ENCODE data around the gene CFAP46. TPM values are rescaled to one million over a fixed set of nuclear protein-coding genes. Genes with fewer than 3 reads are reported as not detected.
A peak's percentile ranks its signal among the peaks of the same experiment; 100 is the strongest.

Gene CFAP46
- total RNA-seq, 1 donor = under 0.01 TPM

DNA sequence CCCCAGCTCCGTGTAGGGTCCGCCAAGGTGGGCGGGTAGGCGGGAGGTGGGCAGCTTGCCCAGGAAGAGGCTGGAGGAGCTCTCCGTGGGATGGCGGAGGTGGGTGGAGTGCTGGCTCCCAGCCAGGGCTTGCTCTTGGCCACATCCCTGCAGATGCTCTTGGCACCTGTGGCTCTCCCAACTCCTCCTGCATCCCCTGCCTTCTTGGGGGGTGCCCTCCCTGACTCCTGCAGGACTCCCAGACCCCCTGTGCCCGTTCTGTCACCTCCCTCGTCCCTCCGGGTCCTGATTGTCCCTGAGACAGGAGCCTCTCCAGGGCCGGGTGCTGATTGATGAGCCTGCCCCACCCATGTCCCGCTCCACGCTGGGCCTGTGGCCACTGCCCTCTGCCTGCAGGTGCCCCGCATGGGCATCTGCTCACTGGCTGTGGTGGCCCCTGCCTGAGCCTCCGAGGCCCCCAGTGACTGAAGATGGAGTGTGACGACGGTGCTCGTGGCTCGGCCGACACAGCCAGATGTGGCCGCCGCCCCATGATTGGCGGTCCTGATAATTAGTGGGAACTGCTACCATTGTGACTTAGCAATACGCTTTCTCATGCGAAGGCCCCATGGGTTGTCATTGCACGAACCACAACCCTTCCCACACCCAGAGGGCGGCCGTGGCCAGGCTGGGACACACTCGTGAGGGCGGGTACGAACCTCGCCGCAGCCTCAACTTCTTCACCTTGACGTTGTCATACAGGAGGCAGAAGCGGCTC is 23.6 kb downstream of the CFAP46 start:
- DNase-seq (ENCODE audit: low read depth in 2 of 3, low spot score in 2 of 3) = no peak

DNA sequence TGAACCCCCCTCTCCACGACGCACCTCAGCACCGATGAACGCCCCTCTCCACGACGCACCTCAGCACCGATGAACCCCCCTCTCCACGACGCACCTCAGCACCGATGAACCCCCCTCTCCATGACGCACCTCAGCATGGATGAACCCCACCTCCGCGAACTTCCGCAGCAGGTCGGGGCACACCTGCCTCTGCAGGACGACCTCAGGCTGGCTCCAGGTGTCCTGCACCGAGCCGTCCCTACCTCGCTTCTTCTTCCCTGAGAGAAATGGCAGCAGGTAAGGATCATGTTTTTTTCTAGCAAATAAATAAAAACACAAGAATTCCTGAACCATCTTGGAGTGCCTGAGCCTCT is 24.1 kb downstream of the CFAP46 start:
- DNase-seq (ENCODE audit: low read depth in 2 of 3, low spot score in 2 of 3) = no peak

DNA sequence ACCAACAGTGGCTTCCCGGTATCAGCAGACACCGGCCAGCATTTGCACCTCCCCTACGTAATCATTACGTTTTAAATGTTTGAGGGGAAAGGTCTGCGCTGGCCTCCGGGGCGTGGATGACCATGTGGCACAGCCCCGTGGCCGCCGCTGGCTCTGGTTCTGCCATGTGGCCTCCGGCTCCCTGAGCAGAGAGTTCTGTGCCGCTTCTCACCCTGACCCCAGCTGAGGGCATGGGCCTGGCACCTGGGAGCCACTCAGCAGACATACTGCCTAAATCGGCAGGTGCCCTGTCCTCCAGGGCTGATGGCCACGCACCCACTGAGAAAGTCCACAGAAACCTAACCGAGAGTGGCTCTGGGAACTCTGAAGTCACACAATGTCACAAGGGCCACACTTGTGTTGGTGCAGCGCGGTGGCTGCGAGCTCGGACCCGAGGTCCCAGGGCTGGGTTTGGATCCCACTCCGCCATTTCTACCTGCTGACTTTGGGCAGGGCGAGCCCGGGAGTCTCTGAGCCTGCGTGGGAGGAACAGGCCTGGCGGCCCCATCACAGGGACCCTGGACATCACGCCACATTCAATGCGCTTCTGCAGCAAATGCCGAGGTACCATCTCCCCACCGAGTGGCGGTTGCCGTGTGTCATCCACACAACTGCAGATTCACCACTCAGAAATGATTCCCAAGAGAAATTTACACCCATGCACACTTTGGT is 25.3 kb downstream of the CFAP46 start:
- DNase-seq (ENCODE audit: low read depth in 2 of 3, low spot score in 2 of 3) = no peak

DNA sequence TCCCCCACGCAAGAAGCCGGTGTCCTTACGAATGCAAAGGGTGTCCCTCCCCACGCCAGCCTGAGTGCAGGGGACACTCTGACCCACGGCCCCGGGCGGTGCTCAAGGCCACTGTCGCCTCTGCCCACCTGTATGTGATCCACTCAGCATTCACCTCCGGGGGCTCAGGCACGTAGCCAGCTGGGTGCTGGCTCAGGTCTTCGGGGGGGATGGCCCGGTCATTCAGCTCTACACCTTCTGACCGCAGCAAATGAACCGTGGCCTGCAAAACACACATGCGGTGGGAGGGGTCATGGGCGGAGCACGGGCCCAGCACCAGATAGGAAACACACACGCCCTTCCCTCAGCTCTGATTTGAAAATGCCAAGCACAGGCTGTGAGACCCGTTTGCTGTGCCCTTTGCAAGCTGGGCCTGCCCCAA is 25.9 kb downstream of the CFAP46 start:
- DNase-seq (ENCODE audit: low read depth in 2 of 3, low spot score in 2 of 3) = no peak

DNA sequence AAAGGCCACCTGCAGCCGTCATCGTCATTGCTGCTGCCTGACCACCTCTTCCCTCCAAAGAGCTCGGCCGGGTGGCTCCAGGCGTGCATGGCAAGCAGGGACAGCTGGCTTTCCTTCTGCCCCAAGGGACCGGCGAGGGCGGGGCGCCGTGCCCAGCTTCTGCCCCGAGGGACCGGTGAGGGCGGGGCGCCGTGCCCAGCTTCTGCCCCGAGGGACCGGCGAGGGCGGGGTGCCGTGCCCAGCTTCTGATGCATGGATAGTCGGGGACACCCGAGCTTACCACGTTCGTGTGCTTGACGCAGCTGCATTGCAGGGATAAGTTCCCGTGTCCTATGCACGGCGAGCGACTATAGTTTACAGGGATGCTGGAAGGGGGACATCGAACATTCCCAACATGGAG is 27.0 kb downstream of the CFAP46 start:
- no peak for DNase-seq (ENCODE audit: low read depth in 2 of 3, low spot score in 2 of 3)

DNA sequence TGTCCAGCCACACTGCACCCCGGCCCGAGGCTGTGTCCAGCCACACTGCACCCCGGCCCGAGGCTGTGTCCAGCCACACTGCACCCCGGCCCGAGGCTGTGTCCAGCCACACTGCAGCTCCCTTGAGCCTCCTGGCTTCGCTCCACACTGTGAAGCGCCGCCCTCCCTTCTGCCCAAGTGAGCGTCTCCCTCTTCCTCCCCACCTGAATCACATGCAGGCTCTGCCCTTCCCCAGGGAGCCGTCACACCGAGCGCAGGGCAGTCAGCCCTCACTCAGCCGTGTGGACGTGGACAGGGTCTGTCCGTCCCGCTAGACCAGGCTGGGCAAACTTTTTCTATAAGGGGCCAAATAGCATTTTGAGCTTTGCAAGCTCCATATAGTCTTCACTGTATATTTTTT is 27.6 kb downstream of the CFAP46 start:
- no peak for DNase-seq (ENCODE audit: low read depth in 2 of 3, low spot score in 2 of 3)

DNA sequence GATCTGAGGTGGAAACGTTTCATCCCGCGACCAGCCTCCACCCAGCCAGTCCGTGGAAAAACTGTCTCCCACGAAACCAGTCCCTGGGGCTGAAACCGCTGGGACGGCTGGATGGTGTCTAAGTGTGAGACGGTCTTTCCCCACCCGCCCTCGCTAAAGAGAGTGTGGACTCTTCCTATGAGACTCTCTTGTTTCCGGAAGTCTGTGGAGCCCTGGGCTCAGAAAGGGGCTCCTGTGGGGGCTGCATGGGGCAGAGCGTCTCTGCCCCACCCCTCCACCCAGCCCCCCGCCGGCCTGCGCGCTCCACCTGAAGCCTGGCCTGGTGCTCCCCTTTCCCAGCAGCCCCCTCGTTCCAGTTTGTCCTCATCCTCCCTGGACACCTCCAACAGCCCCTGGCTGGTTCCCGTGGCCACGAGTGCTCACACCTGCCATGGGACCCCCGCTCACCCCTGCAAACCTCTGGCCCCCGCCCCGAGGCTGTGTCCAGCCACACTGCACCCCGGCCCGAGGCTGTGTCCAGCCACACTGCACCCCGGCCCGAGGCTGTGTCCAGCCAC is 28.7 kb downstream of the CFAP46 start:
- DNase-seq (ENCODE audit: low read depth in 2 of 3, low spot score in 2 of 3) = no peak

DNA sequence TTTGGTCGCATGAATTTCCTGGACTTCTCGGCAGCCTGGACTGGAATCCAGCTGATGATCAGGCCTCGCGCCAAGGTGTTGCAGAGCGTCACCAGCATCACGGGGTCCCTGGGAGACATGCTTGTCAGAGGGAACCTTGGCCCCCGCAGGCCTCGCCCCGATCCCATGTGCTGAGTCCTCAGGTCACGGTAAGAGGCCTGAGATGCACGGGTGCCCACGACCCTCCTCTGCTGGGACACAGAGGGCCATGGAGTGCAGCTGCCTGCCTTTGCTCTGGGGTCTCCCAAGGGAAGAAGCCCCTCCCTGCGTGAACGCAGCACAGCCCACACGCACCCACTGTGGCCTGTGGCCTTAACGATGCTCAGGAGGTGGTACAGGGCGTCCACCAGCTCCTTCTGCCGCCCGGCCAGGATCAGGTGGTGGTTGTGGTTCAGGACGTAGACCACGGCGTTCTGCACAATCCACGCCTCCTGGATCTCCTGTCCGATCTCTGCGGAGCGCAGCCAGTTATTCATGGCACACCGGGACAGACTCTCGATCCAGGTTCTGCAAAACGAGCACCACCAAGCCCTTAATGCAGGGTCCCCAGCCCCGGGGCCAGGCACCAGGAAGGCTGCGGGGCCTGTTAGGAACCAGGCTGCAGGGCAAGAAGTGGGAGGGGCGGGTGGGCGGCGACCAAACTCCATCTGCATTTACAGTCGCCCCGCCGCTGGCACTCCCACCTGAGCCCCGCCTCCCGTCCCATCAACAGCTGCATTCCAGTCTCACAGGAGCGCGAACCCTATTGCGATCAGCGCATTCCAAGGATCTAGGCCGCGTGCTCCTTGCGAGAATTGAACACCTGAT is 29.4 kb downstream of the CFAP46 start:
- no peak for DNase-seq (ENCODE audit: low read depth in 2 of 3, low spot score in 2 of 3)

DNA sequence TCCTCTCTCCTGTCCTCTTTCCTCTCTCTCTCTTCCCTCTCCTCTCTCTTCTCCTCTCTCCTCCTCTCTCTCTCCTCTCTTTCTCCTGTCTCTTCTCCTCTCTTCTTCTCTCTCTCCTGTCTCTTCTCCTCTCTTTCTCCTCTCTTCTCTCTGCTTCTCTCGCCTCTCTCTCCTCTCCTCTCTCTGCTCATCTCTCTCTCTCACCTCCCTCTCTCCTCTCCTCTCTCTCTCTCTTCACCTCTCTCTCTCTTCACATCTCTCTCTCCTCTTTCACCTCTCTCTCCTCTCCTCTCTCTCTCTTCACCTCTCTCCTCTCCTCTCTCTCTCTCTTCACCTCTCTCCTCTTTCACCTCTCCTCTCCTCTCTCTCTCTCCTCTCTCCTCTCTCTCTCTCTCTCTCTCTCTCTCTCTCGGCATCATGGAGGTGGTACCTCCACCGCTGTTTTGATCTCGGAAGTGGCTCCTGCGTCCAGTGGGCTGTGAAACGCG is 30.1 kb downstream of the CFAP46 start:
- DNase-seq (ENCODE audit: low read depth in 2 of 3, low spot score in 2 of 3) = no peak

DNA sequence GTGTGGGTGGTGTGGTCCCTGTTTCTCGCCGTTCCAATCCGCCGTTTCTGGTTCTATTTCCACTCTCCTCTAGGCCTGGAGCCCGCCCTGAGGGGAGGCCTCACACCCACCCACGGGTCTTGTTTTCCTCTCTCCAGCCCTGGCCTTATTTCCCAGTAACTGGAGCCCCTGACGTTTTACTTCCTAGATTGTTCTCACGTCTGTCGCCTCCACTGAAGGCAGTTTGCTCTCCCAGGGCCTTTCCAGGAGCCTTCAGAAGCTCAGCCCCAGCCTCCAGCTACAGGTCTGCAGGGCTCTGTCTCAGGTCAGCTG is 30.6 kb downstream of the CFAP46 start:
- DNase-seq (ENCODE audit: low read depth in 2 of 3, low spot score in 2 of 3) = no peak

DNA sequence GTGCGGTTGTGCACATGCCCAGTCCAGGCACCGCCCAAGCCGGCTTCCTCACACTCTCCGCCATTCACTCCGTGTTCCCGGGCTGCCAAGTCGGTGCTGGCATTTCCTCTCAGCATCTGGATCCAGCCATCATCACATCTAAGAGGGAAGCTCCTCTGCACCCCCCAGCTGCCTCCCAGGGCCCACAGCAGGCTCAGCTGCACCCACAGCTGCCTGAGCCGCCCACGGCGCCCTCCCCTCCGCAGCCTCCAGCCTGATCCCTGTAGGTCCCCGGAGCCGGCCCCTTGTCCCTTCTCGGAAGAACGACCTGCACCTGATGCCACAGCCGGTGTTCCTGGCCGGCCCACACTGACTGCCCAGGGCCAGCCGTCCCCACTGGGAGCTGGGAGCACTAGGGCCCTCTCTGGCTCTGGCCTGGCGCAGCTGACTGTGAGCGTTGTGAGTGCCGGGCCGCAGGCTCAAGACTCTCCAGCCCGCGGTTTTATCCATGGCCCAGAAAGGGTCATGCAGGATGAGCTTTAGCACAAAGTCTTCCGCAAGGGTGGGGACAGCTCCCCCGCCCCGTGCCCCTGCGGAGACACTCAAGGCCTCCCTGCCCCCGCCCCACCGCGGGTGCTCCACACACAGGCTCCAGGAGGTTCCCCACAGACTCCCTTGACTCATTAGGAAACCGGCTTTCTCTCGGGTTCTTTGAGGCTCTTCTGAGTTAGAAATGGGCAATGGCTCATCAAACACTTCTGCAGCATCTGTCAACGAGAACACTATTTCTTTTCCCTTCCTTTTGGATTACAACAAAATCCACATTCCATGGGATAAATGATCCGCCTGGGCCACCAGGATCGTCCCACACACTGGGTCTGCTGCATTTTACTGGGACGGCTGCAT is 31.2 kb downstream of the CFAP46 start:
- no peak for DNase-seq (ENCODE audit: low read depth in 2 of 3, low spot score in 2 of 3)

DNA sequence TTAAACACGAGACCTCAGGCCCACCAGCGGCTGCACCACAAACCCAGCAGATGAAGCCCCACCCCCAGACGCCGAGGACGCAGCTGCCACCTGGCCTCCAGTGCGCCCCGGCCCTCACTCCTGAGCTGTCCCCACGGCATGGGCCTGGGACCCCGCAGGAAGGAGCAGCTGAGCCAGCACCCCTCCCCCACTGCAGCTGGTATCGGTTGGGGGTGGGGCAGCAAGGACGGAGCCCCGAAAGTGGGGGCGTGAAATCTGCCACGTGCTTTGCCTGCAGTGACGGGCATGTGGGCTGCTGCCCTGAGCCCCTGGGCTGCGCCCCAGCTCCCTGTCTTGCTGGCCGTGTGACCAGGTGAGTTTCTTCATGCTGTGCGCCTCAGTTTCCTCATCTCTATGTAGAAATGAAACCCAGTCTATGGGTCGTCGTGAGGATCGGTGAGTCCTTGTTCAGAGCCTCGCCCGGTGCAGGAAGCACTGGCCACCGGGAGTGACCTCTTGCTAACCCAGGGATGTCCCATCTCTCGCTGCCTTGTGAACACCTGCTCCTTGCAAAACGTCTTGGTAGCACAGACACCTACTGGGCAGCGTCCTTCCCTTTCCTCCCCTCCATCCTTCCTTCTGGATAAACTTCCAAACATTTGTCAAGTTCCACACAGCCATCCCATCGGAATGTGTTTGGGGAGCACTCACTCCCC is 32.0 kb downstream of the CFAP46 start:
- no peak for DNase-seq (ENCODE audit: low read depth in 2 of 3, low spot score in 2 of 3)

DNA sequence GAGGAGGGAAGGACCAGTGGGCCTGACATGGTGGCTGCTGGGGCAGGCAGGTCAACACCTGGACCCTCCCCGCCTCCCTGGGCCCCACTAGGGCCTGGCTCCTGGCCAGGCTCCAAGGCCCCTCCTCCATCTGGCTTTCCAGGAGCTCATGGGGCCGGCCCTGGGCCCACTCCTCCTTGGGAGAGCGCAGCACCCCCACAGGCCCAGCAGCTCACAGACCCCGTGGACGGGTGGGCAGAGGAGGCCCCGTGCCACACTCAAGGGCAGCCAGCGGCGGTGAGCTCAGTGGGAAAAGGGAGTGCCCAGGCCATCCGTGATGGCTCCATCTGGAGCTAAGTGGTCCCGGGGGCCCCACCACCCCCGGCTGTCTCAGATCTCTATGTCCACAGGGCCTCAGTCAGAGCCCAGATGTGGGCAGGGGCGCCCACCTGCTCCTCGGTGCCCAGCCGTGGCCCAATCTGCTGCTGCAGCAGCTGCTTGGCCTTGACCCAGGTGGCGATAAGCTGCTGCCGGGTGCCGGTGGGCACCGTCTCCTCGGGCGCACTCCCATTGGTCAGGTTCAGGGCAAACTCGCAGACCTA is 32.8 kb downstream of the CFAP46 start:
- no peak for DNase-seq (ENCODE audit: low read depth in 2 of 3, low spot score in 2 of 3)

DNA sequence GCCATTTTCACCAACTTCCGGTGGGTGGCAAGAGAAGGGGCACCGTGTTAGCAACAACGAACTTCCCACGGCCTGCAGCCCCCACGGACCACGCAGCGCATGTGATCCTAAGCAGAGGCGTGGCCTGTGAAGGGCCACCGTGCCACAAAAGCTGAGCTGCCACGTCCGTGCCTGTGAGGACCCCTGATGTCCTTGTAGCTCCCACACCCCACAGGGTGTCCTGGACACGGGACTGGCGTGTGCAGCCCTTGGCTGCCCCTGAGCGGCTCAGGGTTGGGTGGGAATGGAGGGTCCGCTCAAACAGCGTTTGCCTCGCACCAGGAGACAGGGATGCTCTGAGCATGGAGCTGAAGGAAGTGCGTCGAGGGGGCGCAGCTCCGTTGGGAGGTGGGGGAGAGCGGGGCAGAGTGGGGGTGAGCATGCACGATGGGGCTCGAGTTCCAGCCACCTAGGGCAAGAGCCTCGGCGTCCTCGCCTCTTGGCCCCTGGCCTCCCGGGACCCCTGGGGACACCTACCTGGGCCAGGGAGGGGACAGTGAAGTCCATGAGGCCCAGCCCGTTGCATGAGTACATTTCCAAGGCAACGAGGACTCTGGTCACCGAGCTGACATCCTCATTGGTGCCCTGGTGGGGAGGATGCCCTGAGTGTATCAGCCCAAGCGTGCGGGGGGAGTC is 33.6 kb downstream of the CFAP46 start:
- DNase-seq (ENCODE audit: low read depth in 2 of 3, low spot score in 2 of 3) = no peak

DNA sequence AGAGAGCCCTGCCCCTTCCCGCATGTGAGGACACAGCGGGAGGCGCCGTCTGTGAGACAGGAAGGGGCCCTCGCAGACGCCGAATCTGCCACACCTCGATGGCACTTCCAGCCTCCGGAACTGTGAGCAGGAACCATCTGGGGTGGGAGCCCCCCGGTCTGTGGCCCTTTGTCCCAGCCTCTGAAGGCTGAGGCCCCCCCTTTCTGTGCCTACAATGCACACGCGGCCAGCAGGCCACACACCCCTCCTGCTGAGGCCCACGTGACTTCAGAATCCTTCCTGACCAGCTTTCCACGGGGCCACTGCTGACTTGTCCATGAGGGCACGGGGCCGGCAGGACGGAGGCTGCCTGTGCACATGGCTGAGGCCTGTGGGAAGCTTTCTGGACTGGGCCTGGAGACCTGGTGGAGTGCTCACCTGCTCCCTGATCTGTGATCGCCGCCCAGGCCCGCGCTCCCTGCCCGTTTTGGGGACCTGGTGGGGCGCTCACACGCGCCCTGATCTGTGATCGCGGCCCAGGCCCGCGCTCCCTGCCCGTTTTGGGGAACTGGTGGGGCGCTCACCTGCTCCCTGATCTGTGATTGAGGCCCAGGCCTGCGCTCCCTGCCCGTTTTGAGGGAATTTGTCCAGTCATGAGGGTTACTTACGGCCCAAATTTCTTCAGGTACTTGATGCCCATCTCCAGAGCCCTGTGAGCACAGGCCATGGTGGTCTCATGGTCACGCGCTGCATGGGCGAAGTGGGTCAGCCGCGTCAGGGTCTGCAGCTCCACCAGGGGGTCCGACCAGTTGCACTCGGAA is 34.3 kb downstream of the CFAP46 start:
- DNase-seq (ENCODE audit: low read depth in 2 of 3, low spot score in 2 of 3) = peak in 2 of 3 donors; percentile 13 to 56

DNA sequence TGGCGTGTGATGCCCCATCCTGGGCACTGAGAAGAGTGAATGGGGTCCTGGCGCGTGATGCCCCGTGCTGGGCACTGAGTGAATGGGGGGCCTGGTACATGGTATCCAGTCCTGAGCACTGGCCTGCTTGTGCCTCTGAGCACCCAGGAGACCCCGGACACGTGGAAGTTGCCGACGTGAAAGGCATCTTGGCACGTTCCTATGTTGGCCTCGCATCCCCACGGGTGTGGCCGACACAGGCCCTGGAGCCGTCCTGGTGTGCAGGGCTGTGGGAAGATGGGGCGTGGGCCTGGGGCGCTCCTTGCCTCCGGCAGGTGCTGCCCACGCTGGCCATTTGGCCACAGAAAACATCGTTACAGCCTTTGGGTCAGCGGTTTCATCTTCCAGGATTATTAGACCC is 35.5 kb downstream of the CFAP46 start:
- DNase-seq (ENCODE audit: low read depth in 2 of 3, low spot score in 2 of 3) = no peak

DNA sequence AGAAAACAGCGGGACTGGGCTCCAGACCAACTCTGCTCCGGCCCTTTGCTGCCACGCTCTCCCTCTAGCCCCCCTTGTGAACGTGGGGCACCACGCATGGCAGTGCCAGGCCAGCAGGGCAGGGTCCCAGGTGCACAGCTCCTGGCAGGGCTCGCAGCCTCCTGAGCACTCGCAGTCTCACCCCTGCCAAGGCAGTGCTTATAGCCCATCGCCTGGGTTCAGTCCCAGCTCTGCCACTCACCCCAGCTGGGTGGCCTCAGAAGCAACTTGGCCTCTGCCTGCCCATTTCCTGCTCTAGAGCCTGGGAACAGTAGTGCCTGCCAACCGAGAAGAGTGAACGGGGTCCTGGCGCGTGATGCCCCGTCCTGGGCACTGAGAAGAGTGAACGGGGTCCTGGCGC is 36.3 kb downstream of the CFAP46 start:
- no peak for DNase-seq (ENCODE audit: low read depth in 2 of 3, low spot score in 2 of 3)

DNA sequence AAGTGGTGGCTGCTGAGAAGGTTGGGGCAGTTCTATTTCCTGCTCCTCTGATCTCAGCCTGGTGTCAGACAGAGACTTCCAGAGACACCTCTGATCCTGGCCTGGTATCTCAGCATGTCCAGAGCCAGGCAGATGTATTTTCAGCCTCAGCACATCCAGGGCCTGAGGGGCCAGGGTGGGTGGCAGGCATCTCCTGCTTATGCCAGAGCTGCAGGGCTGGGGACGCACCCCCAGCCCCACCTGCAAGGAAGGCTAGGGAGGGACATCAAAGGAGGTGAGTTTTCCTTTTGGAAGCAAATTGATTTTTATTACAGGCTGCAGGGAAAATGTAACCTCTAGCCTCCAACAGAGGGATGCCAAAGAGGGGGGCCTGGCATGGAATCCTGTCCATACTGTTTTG is 36.7 kb downstream of the CFAP46 start:
- DNase-seq (ENCODE audit: low read depth in 2 of 3, low spot score in 2 of 3) = no peak
